HG03039 (cell line): ENCODE results near the gene APBB2.

ENCODE experiments used
- ATAC-seq: cut with Tn5 transposase; IDR thresholded peaks from one replicate; pipeline ENCODE4 v1.9.1; 2021; ENCODE audit warnings: mild to moderate bottlenecking, moderate library complexity; ENCODE audit not compliant: unreplicated experiment

APBB2 gene

GRCh38 chr4:41214136-41214824 lies at the start of gene APBB2:
Gene APBB2, minus strand, starts transcription at chr4:41214542. Its CDS starts 181,288 bp downstream, at chr4:41033254.
- ATAC-seq: peak; percentile 54

DNA sequence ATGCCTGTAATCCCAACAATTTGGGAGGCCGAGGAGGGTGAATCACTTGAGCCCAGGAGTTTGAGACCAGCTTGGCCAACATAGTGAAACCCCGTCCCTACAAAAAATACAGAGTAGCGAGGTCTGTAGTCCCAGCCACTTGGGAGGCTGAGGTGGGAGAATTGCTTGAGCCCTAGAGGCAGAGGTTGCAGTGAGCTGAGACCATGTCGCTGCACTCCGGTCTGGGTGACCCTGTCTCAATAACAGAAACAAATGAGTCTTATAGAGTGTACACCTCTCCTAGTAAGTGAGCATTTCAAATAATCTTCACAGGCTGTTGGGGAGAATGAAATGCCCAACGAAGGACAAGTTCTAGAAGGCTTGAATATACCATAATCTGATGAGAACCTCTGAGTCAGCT lies 47.9 kb upstream of the APBB2 start:
- ATAC-seq: no peak

DNA sequence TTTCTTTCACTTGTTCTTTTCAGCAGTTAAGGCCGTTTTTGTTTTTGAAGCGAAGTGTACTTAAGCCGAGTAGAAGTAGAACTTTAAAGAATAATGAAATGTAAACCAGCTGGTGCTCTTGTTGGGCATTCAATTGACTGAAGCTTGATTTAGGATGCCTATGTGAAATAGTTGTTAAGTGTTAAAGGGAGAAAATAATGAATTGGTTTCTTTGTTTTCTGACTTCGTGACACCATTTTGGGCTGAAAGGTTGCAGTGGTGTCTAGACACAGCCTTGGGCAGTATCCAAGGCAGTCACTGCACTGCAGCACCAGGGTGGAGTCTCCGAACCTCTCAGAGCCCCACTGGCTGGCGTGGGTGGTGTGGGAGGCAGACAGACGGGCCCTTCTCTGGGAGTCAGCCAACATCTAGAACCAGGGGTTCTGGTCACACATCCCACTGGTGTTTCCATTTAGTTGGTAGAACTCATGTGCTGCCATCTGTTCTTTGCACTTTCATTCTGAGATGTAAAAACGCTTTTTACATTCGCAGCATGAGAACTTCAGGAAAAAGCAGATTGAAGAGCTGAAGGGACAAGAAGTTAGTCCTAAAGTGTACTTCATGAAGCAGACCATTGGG lies 45.9 kb upstream of the APBB2 start:
- ATAC-seq: no peak

- no peak for ATAC-seq
Measured at GRCh38 chr4:41258783-41259182, 44.4 kb upstream of the APBB2 start.

DNA sequence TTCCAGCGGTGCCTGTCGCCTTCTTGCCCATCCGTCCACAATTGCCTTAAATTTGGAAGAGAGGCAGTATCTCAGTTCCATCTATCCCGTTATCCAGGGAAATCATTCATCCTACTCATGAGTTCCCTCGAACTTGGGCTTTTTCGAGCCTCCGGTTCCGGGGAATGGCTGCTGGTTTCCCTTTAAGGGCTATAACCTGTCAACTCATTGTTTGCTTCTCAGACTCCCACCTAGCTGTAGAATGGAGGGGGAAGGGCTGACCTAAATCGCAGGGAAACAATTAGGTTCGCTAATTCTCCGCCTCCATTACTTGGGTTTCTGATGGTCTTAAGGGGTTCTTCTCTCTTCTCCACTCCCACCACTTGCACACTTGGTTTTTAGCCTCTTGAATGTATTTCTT lies 43.6 kb upstream of the APBB2 start:
- no peak for ATAC-seq

DNA sequence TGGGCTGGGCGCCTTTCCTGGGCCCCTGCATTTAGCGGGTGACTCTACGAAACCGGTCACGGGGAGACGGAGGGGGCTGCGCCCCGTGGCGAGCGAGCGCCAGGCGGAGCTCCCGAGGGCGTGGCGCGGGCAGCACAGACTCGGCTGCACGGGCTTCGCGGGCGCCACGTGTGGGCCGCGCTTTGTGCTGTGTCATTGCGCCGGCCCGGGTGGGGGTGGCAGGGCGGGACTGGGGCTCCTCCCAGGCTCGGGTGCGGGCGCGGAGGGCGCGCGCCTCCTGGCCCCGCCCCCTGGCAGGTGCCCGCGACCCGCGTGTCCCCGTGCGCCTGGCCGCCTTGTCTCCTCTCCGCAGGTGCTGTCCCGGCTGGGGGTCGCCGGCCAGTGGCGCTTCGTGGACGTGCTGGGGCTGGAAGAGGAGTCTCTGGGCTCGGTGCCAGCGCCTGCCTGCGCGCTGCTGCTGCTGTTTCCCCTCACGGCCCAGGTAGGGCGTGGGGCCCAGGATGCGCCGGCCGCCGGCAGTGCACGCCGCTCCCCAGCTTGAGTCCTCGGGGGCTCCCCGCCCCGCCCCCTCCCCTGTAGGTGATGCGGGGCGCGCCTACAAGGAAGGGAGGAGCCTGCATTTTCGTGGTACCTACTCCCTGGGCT lies 43.0 kb upstream of the APBB2 start:
- peak; percentile 71 for ATAC-seq

DNA sequence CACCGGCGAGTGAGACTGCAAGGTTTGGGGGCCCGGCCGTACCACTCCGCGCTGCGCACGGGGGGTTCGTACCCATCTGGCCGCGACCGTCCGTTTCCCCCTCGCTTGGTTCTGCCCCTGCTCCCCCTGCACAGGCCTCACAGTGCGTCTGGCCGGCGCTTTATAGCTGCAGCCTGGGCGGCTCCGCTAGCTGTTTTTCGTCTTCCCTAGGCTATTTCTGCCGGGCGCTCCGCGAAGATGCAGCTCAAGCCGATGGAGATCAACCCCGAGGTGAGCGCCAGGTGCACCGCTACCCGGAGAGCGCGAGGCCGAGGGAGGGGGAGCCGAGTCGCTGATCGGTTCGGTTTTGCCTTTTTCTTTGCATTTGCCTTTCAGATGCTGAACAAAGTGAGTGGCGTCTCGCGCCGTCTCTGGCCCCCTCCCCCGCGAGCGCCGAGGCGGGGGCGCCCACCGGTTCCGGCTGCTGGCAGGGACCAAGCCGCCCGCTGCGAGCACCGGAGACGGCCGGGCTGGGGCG lies 42.5 kb upstream of the APBB2 start, which contains the start of gene UCHL1:
Gene UCHL1 (plus strand): TSS at position 189 of the 517 bp plus-strand sequence. CDS start 49 bp downstream, at position 238.
- ATAC-seq: peak; percentile 44

DNA sequence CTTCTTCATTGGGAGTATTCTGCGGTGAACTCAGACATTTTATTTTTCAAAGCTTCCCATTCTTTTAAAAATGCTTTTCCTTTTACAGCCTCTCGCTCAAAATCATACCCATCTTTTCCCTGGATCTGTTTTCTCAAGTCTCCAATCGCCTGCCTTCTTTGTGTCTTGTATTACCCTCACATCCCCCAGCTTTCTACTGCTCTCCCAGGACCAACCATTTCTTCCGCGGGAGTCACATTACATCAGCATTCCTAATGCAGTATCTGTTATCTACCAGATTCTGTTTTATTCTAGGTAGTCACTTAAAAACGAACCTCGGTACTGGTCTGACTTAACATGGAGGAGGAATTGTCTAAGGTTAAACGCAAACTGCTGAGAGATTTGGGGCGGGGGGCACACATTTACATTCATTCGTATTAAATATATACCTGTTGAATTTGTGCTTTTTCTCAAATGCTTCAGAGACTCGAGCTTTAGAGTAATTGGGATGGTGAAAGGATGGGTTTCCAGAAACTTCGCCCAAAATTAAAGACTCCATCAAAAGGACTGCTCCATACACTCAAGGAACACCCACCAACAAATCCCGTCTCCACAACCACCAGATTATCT lies 41.9 kb upstream of the APBB2 start:
- ATAC-seq: no peak

- no peak for ATAC-seq
Measured at GRCh38 chr4:41245983-41246382, 31.6 kb upstream of the APBB2 start.

- no peak for ATAC-seq
Measured at GRCh38 chr4:41241919-41242318, 27.6 kb upstream of the APBB2 start.

DNA sequence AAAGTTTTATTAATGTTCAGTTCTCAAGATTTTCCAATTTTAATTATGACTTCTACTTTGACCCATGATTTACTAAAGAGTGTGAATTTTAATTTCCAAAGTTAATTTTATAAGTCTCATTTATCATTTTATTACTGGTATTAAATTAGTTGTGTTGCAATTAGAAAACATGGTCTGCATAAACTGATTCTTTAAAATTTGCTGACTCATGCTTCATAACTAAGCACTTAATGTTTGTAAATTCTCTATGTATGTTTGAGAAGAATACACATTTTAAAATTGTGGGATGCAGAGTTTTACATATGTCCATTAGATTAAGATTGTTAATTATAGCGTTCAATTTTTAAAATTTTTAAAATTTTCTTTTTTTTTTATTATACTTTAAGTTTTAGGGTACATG lies 22.2 kb upstream of the APBB2 start:
- no peak for ATAC-seq

- no peak for ATAC-seq
Measured at GRCh38 chr4:41236032-41236431, 21.7 kb upstream of the APBB2 start.

GRCh38 chr4:41232856-41233255 lies 18.5 kb upstream of the APBB2 start:
- no peak for ATAC-seq

DNA sequence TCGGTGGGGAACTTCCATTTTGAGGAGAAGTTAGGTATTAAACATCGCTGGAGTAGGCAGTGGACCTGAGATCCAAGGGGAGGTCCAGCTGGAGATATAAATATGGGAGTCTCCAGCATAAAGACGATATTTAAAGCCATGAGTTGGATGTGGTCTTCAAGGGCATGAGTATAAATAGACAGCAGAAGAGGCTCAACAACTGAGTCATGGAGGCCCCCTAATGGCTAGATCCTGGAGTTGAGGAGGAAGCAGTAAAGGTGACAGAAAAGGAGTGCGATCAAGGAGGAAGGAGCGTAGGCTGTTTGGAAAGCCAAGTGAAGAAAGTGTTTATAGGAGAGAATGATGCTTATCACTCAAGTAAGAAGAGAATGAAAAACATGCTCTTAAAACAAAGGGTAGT lies 18.1 kb upstream of the APBB2 start:
- no peak for ATAC-seq

DNA sequence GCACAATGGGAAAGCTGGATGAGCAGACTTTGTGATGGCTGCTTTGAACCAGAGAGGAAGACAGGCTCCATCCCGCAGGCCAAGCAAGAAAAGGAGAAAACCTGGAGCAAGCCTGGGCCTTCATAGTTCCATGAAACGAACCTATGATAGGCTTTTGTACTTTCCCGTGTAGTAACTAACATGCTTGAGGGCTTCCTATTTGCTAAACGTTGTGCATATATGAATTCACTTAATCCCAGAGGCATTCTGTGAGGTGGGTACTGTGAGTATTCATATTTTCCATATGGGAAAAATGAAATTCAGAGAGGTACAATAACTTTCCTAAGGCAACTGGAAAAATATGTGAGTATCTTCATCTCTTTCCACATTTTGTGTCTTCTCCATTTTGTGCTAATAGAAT lies 13.6 kb upstream of the APBB2 start:
- ATAC-seq: no peak

GRCh38 chr4:41221850-41222645 lies 7.7 kb upstream of the APBB2 start:
- ATAC-seq: no peak

GRCh38 chr4:41219421-41219950 lies 5.1 kb upstream of the APBB2 start:
- ATAC-seq: no peak

GRCh38 chr4:41218703-41219102 lies 4.4 kb upstream of the APBB2 start:
- no peak for ATAC-seq

DNA sequence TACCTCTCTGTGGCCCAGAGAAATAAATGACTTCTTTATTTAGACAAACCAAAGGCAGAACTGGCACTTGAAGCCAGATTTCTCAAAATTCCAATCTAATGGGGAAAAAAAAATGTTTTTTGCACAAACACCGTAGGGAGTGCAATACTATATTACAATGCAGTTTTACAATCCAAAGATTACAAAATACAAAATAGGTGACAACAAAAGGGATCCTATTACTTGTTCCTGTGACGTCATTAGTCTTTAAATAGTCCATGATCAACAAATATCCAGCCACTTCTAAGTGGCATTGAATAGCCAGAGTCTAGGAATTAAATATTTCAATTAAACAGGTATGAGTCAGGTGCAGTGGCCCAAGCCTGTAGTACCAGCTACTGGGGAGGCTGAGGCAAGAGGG lies 3.0 kb upstream of the APBB2 start:
- ATAC-seq: no peak

GRCh38 chr4:41217020-41217333 lies 2.6 kb upstream of the APBB2 start:
- ATAC-seq: no peak
